ENCODE measurements around the gene GPR31. TPM values are rescaled to one million over a fixed set of nuclear protein-coding genes. Genes with fewer than 3 reads are reported as not detected.

The GPR31 gene
- polyA plus RNA-seq, 1 donor from 2014 or later, result not detected

GRCh38 chr6:167163476-167164011, 5.8 kb upstream of the GPR31 start:
- H4K20me1 ChIP-seq (ENCODE audit: insufficient read depth), result no peaks in the 10 kb centered on the region
- no peak overlapping the region for H3K4me3 ChIP-seq (ENCODE audit: low read length)
- no peaks in the 10 kb centered on the region for H3K9me3 ChIP-seq (ENCODE audit: low read length)
- no peaks in the 10 kb centered on the region for H3K27me3 ChIP-seq (ENCODE audit: insufficient read depth, low read depth, low read length)
- H3F3A ChIP-seq (ENCODE audit: insufficient read depth, low read length, poor library complexity, severe bottlenecking), result no peaks in the 10 kb centered on the region
- H3K9ac ChIP-seq (ENCODE audit: low read length), result no peak overlapping the region
- no peak overlapping the region for H2AFZ ChIP-seq (ENCODE audit: low read depth, low read length)
- no peak overlapping the region for H3K4me2 ChIP-seq (ENCODE audit: low read length)
- no peaks in the 10 kb centered on the region for H3K9me2 ChIP-seq (ENCODE audit: insufficient read depth, low read length)
- no peaks in the 10 kb centered on the region for H3K36me3 ChIP-seq (ENCODE audit: insufficient read depth, low read length)
- TF ChIP-seq RAD21 (conservative IDR thresholded peaks at IDR 0.05), result no peak
- no peak for TF ChIP-seq SMC3 (conservative IDR thresholded peaks at IDR 0.05; ENCODE audit: poor library complexity)
- no peak for TF ChIP-seq CTCF (IDR thresholded peaks at IDR 0.05; ENCODE audit: poor library complexity, severe bottlenecking)
- TF ChIP-seq REST (IDR thresholded peaks at IDR 0.05; ENCODE audit: borderline replicate concordance), result no peak
- no peak for TF ChIP-seq TAF1 (IDR thresholded peaks at IDR 0.05; ENCODE audit: low read depth)
- TF ChIP-seq POLR2AphosphoS5 (IDR thresholded peaks at IDR 0.05), result no peak
- no peak for TF ChIP-seq EP300 (conservative IDR thresholded peaks at IDR 0.05; ENCODE audit: poor library complexity, severe bottlenecking)
- H3K27ac ChIP-seq (ENCODE audit: low read length), result no peak overlapping the region
- no peaks in the 10 kb centered on the region for H3K79me2 ChIP-seq (replicated peaks; ENCODE audit: insufficient read depth, low read length)

GRCh38 chr6:167162591-167162990, 4.8 kb upstream of the GPR31 start:
- Histone ChIP-seq H3K4me3 (ENCODE audit: low read length) (no peak overlapping the region), H3K9me2 (ENCODE audit: insufficient read depth, low read length) (no peaks in the 10 kb centered on the region), H4K20me1 (ENCODE audit: insufficient read depth) (no peaks in the 10 kb centered on the region), H3K9ac (ENCODE audit: low read length) (no peak overlapping the region), H3K36me3 (ENCODE audit: insufficient read depth, low read length) (no peaks in the 10 kb centered on the region), H2AFZ (ENCODE audit: low read depth, low read length) (no peak overlapping the region), H3F3A (ENCODE audit: insufficient read depth, low read length, poor library complexity, severe bottlenecking) (no peaks in the 10 kb centered on the region), H3K4me2 (ENCODE audit: low read length) (no peak overlapping the region), H3K27ac (ENCODE audit: low read length) (no peak overlapping the region), H3K9me3 (ENCODE audit: low read length) (no peaks in the 10 kb centered on the region), H3K27me3 (ENCODE audit: insufficient read depth, low read depth, low read length) (no peaks in the 10 kb centered on the region), H3K79me2 (replicated peaks; ENCODE audit: insufficient read depth, low read length) (no peaks in the 10 kb centered on the region)
- no peak for TF ChIP-seq REST (IDR thresholded peaks at IDR 0.05; ENCODE audit: borderline replicate concordance)
- no peak for TF ChIP-seq TAF1 (IDR thresholded peaks at IDR 0.05; ENCODE audit: low read depth)
- no peak for TF ChIP-seq SMC3 (conservative IDR thresholded peaks at IDR 0.05; ENCODE audit: poor library complexity)
- TF ChIP-seq EZH2 (IDR thresholded peaks at IDR 0.05; ENCODE audit: borderline replicate concordance, insufficient read depth, low read length, poor library complexity, severe bottlenecking), result no peak
- TF ChIP-seq POLR2AphosphoS5 (IDR thresholded peaks at IDR 0.05), result no peak
- no peak for TF ChIP-seq CTCF (IDR thresholded peaks at IDR 0.05; ENCODE audit: poor library complexity, severe bottlenecking)
- no peak for TF ChIP-seq RAD21 (conservative IDR thresholded peaks at IDR 0.05)
- TF ChIP-seq MXI1 (conservative IDR thresholded peaks at IDR 0.05; ENCODE audit: poor library complexity, severe bottlenecking), result no peak
- TF ChIP-seq EP300 (conservative IDR thresholded peaks at IDR 0.05; ENCODE audit: poor library complexity, severe bottlenecking), result no peak
